Fibroblast of skin of left biceps (primary cell): ENCODE data around the gene IKZF3.
"Not testable (repeated sequence)": the region's sequence is repeated elsewhere in the genome, so short reads cannot be mapped to it uniquely, and the experiment has no call there.

ENCODE experiments used
- DNase-seq, 2 experiments: peaks; one replicate each; pipeline ENCODE4 v3.0.0-alpha.2; 2013; ENCODE audit warnings: low read depth in 2 of 2

Gene IKZF3

DNA sequence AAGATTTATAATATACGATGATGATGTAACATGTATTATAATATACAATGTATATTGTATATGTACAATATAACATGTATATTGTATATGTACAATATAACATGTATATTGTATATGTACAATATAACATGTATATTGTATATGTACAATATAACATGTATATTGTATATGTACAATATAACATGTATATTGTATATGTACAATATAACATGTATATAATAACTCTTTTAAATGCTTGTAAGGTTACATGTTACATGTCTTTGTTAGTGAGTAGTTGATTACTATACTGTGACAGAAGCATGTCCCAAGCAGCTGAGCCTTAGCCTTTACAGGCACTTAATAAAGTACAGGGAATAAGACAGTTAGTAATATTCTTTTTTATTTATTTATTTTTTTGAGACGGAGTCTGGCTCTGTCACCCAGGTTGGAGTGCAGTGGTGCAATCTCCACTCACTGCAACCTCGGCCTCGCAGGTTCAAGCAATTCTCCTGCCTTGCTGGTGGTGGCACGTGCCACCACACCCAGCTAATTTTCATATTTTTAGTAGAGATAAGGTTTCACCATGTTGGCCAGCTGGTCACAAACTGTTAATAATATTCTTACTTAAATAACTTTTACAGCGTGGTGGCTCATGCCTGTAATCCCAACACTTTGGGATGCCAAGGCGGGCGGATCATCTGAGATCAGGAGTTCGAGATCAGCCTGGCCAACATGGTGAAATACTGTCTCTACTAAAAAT is 8.0 kb downstream of the IKZF3 start:
- DNase-seq = not testable (repeated sequence)

DNA sequence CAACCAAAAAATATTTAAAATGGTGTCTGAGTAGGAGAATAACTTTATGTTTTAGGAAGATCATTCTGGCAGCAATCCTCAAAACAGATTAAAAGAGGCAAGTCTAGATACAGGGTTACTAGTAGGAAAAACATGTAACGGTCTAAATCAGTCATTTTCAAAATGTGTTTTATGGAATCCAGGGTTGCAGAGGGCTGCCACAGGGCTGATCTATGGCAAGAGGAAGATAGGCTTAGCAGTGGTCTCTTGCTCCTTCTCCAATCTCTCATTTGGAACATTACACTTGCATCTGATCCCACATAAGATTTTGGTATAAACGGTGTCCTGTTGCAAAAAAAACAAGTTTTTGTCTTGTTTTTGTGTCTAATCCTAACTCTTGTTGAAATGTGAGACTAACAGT is 9.2 kb downstream of the IKZF3 start:
- no peak for DNase-seq

DNA sequence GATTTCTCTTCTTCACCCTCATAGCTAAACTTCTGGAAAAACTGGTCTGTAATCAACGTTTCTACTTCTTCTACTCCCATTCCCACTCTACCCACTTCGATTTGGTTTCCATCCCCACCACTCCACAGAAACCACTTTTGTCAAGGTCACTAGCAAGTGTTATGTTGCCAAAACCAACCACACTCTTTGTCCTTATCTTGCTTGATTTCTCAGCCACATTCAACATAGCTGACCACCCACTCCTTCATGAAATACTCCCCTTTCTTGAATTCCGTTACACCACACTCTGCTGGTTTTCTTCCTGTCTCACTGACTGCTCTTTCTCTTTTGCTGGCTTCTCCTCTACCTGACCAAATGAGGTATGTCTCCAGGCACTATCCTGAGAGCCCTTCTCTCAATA is 11.9 kb downstream of the IKZF3 start:
- no peak for DNase-seq

DNA sequence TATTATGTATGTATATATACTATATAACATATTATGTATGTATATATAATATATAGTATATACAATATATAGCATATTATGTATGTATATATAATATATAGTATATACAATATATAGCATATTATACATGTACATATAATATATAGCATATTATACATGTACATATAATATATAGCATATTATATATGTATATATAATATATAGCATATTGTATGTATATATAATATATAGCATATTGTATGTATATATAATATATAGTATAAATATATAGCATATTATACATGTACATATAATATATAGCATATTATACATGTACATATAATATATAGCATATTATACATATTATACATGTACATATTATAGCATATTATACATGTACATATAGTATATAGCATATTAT is 13.9 kb downstream of the IKZF3 start:
- not testable (repeated sequence) for DNase-seq

DNA sequence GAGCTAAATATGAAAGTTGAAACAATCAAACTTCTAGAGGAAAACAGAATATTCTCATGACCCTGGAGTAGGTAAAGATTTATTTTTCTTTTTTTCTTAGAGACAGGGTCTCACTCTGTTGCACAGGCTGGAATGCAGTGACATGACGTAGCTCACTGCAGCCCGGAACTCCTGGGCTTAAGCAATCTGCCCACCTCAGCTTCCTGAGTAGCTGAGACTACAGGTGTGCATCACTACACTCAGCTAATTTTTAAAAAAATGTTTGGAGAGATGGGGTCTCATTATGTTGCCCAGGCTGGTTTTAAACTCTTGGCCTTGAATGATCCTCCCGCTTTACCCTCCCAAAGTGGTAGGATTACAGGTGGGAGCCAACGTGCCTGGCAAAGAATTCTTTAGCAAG is 15.5 kb downstream of the IKZF3 start:
- DNase-seq = no peak

DNA sequence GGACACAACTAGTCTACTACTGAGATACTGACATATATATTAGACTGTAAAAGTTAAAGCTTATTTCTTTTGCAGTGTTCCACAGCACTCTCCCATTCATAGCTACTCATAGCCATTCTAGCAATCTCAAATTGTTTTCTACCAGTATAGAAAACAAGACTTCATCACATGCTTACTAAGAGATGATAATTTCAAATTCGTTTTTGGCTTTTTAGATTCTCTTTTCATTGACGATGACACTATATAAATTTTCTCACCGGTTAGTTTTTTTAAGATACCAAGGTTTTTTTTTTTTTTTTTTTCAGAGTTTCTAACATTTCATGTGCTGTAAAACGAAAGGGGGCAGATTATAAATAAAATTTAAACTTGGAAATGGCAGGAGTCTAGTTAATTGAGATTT is 17.9 kb downstream of the IKZF3 start:
- no peak for DNase-seq

DNA sequence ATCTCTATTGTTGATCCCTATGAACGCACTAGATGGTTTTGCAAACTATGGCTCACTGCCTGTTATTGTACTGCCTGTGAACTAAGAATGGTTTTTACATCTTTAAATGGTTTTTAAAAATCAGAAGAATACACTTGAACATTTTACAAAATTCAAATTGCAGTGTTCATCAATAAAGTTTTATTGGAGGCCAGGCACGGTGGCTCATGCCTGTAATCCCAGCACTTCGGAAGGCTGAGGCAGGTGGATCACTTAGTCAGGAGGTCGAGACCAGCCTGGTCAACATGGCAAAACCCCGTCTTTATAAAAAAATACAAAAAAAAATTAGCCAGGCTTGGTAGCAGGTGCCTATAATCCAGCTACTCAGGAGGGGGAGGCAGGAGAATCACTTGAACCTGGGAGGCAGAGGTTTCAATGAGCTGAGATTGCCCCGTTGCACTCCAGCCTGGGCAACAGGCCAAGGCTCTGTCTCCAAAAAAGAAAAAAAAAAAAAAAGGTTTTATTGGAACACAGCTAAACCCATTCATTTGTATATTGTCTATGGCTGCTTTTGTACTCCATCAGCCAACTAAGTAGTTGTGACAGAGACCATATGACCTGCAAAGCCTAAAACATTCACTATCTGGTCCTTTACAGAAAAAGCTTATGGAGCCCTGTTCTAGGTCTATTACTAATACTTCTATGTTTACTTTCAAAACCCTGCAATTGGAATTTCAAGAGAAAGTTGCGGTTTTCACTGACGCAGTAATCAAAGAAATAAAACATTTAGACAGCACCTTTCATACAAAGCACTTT is 18.9 kb downstream of the IKZF3 start:
- no peak for DNase-seq

DNA sequence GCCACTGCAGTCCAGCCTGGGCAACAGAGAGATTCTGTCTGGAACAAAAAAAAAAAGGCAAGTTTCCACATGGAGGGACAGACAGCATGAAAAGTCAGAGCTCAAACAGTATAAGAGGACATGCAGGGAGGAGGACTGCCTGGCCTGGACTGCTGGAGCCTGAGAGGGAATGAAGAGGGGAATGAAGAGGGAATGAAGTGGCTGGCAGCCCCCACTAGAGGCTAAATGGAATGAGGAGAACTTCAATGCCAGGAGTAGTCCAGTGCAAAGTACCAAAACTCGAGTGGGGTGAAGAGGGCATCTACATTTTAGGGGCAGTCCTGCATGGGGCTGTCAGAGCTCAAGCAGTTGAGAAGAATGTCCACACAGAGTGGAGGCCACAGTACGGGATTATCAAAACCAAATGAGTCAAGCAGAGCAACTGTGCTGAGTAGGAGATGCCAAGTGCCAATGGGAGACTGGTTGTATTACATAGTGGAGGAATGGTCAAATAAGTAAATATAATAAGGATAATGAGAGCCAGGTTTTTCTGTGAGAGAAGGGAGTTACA is 22.9 kb downstream of the IKZF3 start:
- no peak for DNase-seq

DNA sequence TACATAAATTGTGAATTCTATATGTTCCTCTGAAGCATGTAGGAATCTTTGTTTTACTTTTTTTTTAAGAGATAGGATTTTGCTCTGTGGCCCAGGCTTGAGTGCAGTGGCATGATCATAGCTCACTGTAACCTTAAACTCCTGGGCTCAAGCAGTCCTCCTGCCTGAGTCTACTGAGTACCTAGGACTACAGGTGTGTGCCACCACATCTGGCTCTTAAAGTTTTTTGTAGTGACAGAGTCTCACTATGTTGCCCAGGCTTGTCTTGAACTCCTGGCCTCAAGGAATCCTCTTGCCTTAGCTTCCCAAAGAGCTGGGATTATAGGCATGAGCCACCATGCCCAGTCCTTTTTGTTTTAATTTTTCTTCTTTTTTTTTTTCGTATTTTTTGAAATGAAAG is 25.3 kb downstream of the IKZF3 start:
- DNase-seq = no peak

DNA sequence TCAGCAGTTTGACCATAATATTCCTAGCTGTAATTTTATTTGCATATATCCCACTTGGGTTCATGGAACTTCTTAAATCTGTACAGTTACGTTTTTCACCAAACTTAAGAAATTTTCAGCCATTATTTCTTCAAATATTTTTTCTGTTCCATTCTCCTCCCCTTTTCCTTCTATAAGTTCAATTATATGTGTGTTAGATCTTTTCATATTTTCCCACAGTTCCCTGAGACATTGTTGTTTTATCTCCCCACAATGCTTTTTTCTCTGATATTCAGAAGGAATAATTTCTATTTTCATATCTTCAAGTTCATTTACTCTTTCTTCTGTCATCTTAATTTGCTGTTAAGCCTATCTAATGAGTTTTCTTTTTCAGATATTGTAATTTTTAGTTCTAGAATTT is 26.1 kb downstream of the IKZF3 start:
- no peak for DNase-seq

DNA sequence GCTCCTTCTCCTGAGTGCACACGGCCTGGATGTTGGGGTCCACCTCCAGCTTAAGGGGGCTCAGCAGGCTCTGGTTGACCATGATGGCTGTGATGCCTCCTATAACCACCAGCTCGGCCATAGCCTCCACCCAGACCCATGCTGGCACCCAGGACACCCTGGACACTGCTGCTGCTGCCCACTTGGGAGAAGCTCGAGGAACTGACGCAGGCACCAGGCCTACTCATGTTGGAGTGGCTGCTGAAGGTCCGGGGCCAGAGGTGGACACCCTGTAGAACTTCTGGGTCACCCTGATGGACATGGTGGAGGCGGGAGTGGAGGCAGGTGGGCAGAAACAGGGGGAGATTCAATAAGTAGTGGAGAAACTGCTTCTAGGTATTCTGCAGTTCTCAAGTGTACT is 28.0 kb downstream of the IKZF3 start:
- DNase-seq = no peak

DNA sequence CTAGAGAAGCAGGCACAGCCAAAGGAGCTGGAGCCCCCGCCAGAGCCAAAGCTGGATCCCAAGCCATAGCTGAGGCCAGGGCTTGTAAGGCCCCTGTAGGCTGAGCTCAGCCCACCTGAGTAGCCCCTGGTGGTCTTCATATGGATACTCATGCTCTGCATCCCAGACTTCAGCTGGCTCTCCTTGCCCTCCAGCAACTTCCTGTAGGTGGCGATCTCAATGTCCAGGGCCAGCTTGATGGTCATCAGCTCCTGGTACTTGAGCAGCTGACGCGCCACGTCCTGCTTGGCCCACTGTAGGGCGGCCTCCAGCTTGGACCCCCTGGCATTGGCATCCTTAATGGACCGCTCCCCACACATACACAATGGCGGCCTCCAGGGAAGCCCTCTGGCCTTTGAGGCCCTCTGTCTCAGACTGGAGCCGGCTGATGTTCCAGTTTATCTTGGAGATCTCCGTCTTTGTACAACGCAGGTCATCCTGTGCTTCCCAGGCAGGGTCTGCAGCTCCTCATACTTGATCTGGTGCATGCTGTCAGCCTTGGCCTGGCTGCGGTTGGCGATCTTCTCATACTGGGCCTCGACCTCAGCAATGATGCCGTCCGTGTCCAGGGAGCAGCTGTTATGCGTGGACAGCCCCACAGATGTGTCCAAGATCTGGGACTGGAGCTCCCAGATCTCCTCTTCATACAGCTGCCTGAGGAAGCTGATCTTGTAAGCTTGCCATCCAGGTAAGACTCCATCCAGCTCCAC is 28.9 kb downstream of the IKZF3 start:
- no peak for DNase-seq

DNA sequence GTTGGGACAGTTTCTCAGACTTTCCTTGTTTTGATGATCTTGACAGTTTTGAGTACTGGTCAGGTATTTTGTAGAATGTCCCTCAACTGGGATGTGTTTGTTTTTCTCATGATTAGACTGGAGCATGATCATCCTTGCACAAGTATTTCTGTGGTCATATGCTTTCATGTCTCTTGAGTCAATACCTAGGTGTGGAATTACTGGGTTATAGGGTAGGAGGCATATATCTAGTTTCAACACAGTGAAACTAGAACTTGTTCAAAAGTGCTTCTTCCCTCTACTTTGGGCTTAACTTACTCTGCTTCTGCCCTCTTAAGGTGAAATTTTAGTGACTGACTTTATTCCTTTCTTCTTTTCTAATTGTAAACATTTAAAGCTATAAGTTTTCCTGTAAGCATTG is 30.1 kb downstream of the IKZF3 start:
- no peak for DNase-seq

DNA sequence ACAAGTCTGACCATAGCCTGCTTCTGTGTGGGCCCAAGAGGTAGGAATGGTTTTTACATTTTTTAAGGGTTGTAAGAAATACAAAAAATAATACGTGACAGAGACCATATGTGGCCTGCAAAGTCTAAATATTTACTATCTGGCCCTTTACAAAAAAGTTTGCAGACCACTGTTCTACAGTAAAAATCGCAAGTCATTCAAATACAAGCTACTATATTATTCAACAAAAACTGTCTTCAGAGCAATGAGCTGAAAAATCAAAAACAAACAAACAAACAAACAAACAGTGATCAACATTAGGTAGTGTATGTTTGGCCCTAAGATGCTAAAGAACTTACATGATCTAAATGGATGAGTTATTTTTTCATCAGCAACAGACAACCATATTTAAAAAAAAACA is 32.5 kb downstream of the IKZF3 start:
- DNase-seq = no peak

DNA sequence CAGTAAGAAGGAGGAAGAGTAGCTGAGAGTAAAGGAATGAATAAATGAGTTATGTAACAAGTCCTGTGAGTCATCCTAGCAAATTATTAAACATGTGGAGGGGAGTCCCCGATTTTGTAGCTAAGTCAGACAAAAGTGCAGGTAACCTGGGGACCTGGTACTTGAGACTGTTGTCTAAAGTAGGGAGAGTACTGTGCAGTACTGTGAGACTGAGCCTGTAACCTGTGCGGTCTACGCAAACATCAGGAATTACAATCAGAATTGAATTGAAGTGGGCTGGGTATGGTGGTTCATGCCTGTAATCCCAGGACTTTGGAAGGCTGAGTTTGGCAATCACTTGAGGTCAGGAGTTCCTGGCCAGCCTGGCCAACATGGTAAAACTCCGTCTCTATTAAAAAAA is 35.7 kb downstream of the IKZF3 start:
- DNase-seq = no peak

DNA sequence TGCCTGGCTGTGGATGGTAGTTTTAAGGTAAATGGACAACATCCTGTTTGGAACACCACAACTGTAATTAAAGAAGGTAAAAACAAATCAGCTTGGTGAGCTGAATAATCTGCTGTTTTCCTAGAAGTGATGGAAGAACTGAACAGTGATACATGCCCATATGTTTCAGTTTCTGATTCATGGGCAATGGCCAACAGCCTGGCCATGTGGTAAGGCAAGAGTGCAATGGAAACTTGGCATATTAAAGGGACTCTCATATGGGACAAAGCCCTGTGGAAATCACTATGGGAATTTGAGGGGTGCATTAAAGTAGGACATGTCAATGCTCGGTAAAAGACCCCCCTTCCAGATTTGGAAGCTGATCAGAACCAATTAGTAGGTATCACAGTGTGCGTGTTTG is 37.8 kb downstream of the IKZF3 start:
- no peak for DNase-seq

DNA sequence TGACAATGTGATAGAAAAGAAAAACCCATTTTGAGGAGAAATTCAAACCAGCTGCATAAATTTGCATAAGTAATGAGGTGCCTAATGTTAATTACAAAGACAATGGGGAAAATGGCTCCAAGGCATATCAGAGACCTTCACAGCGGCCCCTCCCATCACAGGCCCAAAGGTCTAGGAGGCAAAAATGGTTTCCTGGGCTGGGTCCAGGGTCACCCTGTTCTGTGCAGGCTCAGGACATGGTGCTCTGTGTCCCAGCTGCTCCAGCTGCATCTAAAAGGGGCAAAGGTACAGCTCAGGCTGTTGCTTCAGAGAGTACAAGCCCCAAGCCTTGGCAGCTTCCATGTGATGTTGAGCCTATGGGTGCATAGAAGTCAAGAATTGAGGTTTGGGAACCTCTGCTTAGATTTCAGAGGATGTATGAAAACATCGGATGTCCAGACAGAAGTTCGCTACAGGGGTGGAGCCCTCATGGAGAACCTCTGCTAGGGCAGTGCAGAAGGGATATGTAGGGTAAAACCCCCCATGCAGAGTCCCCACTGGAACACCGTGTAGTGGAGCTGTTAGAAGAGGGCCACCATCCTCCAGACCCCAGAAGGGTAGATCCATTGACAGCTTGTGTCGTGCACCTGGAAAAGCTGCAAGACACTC is 40.6 kb downstream of the IKZF3 start:
- no peak for DNase-seq

DNA sequence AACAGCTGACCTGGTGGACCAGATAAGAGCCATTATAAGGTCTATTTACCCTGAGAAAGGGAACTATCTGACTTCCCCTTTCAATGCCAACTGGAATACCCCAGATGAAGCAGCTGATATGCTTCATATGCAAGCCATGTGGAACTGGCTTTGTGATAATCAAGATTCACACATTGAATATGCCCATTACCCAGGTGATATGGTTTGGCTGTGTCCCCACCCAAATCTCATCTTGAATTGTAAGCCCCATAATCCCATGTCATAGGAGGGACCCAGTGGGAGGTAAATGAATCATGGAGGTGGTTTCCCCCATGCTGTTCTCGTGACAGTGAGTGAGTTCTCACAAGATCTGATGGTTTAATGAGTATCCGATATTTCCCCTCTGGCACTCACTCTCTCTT is 42.1 kb downstream of the IKZF3 start:
- no peak for DNase-seq

DNA sequence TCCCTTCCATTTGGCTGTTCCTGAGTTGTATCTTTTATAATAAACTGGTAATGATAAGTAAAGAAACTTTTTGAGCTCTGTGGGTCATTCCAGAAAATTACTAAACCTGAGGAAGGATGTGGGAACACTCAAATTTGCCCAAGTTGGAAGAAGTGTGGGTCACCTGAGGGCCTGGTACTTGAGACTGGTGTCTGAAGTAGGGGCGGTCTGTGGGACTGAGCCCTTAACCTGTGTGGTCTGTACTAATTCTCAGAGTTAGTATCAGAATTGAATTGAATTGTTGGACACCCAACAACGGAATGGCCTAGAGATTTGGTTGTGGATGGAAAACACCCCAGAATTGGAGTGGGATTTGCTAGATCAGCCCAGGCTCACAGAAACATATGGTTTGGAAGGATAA is 43.1 kb downstream of the IKZF3 start:
- no peak for DNase-seq

DNA sequence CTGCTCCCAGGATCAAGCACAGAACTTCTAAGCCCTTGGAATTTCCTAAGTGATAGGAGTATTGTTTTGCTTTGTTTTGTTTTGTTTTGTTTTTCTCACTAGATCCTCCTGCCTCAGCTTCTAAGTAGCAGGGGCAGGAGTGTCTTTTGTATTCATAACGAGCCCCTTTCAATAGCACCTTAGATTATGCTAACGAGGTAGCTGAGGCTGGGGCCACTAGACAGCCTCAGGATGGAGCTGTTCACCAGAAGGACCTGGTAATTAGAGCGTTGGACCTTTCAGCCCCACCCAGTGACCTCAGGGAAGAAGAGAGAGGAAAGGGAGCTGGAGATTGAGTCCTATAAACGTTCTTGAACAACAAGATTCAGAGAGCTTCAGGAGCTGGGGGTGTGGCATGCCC is 43.6 kb downstream of the IKZF3 start:
- DNase-seq = no peak

DNA sequence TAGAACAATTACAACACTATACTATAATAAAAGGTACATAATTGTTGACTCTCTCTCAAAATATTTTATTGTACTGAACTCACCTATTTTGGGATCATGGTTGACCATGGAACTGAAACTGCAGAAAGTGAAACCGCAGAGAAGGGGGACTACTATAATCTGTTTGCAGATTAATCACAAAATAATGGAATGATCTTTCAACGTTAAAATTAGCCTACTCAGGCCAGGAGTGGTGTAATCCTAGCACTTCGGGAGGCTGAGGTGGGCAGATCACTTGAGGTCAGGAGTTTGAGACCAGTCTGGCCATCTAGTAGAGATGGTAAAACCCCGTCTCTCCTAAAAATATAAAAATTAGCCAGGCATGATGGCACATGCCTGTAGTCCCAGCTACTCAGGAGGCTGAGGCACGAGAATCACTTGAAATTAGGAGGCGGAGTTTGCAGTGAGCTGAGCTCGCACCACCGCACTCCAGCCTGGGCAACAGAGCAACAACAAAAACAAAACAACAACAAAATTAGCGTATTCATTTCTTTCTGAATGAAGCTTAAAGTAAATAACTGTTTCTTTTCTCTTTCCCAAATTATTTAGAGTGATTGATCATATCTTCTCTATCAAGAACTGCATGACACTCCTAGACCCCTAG is 45.6 kb downstream of the IKZF3 start:
- DNase-seq = no peak
